ENCODE data around the gene PRTFDC1. TPM values are rescaled to one million over a fixed set of nuclear protein-coding genes. Genes with fewer than 3 reads are reported as not detected.
"Not testable (repeated sequence)": the region's sequence is repeated elsewhere in the genome, so short reads cannot be mapped to it uniquely, and the experiment has no call there.

Gene PRTFDC1
- polyA plus RNA-seq, 1 donor (not counting 4 experiments of a cell fraction or from before 2014, with no cell fraction given), result 2.2 TPM

DNA sequence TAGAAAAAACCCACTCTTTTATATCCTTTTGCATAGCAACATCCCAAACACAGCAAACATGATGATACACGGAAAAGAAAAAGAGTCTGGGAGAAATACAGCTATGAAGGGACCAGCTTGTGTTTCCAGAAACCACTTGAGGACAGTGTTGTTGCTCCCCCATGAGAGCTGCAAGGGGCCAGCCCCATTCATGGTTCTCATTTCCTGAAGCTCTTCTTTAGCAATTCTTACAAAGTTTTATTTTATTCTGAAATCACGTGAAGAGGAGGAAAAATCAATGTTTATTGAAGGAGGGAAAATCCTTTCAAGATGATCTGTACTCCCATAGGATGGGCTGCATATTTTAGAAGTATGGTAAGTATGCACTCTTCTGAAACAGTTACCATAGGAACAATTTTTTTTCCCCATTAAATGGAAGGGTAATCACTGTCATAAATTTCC lies 17.5 kb upstream of the PRTFDC1 start:
- no peaks in the 10 kb centered on the region for H3K27me3 ChIP-seq (ENCODE audit: control insufficient read depth, extremely low read depth, insufficient read depth, low read length)
- FAIRE-seq (no peak), DNase-seq (ENCODE audit: low read depth, low spot score) (no peak)
- no peak overlapping the region for H2AFZ ChIP-seq (ENCODE audit: control insufficient read depth, low read length)
- H4K20me1 ChIP-seq (ENCODE audit: control insufficient read depth, extremely low read depth, insufficient read depth, low read length), result no peaks in the 10 kb centered on the region
- TF ChIP-seq EZH2 (IDR thresholded peaks at IDR 0.05; ENCODE audit: low read length), result no peak
- TF ChIP-seq, protein P1, sequence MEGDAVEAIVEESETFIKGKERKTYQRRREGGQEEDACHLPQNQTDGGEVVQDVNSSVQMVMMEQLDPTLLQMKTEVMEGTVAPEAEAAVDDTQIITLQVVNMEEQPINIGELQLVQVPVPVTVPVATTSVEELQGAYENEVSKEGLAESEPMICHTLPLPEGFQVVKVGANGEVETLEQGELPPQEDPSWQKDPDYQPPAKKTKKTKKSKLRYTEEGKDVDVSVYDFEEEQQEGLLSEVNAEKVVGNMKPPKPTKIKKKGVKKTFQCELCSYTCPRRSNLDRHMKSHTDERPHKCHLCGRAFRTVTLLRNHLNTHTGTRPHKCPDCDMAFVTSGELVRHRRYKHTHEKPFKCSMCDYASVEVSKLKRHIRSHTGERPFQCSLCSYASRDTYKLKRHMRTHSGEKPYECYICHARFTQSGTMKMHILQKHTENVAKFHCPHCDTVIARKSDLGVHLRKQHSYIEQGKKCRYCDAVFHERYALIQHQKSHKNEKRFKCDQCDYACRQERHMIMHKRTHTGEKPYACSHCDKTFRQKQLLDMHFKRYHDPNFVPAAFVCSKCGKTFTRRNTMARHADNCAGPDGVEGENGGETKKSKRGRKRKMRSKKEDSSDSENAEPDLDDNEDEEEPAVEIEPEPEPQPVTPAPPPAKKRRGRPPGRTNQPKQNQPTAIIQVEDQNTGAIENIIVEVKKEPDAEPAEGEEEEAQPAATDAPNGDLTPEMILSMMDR (optimal IDR thresholded peaks at IDR 0.05 in 1 of 3, IDR thresholded peaks at IDR 0.05 in 1 of 3, conservative IDR thresholded peaks at IDR 0.05 in 1 of 3; ENCODE audit: extremely low read depth in 1 of 3, insufficient read depth in 2 of 3, low read length in 3 of 3), result no peak
- no peaks in the 10 kb centered on the region for H3K79me2 ChIP-seq (ENCODE audit: control insufficient read depth, insufficient read depth, low read length)
- no peak overlapping the region for H3K9ac ChIP-seq (ENCODE audit: control insufficient read depth, extremely low read depth, insufficient read depth, low read length)
- H3K27ac ChIP-seq (ENCODE audit: control insufficient read depth, insufficient read depth, low read length), result no peak overlapping the region
- H3K4me2 ChIP-seq (ENCODE audit: control insufficient read depth, extremely low read depth, insufficient read depth, low read depth, low read length), result no peak overlapping the region
- H3K9me3 ChIP-seq (ENCODE audit: control insufficient read depth, low read depth, low read length), result no peaks in the 10 kb centered on the region
- dilution Hi-C loops (cut with MboI; ENCODE audit: extremely low pct_ligation_motif_present, low sequenced_read_pairs), result no loop called here
- no peaks in the 10 kb centered on the region for H3K9me1 ChIP-seq (ENCODE audit: control insufficient read depth, extremely low read depth, insufficient read depth, low read length)
- no peak overlapping the region for H3K4me3 ChIP-seq (ENCODE audit: control insufficient read depth in 2 of 3, extremely low read depth in 1 of 3, insufficient read depth in 2 of 3, low read depth in 1 of 3, low read length in 3 of 3)
- H3K36me3 ChIP-seq (ENCODE audit: control insufficient read depth in 2 of 2, extremely low read depth in 1 of 2, insufficient read depth in 2 of 2, low read length in 2 of 2), result no peaks in the 10 kb centered on the region
- no peaks in the 10 kb centered on the region for H3K4me1 ChIP-seq (ENCODE audit: control insufficient read depth, extremely low read depth, insufficient read depth, low read length)

DNA sequence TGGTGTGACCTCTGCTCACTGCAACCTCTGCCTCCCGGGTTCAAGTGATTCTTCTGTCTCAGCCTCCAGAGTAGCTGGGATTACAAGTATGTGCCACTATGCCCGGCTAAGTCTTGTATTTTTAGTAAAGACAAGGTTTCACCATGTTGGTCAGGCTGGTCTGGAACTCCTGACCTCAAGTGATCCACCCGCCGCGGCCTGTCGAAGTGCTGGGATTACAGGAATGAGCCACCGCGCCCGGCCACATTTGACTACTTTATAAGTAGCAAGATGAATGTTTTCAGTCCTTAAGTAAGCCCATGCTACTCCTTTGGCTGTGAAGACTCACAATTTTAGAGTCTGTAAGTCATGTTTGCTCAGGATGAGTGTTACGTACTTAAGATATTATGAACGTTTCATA lies 16.5 kb upstream of the PRTFDC1 start:
- dilution Hi-C loops (cut with MboI; ENCODE audit: extremely low pct_ligation_motif_present, low sequenced_read_pairs); H3K27me3 ChIP-seq (ENCODE audit: control insufficient read depth, extremely low read depth, insufficient read depth, low read length); H3K9ac ChIP-seq (ENCODE audit: control insufficient read depth, extremely low read depth, insufficient read depth, low read length); H3K9me1 ChIP-seq (ENCODE audit: control insufficient read depth, extremely low read depth, insufficient read depth, low read length); DNase-seq (ENCODE audit: low read depth, low spot score); H3K4me2 ChIP-seq (ENCODE audit: control insufficient read depth, extremely low read depth, insufficient read depth, low read depth, low read length); H3K9me3 ChIP-seq (ENCODE audit: control insufficient read depth, low read depth, low read length); H4K20me1 ChIP-seq (ENCODE audit: control insufficient read depth, extremely low read depth, insufficient read depth, low read length); H3K4me1 ChIP-seq (ENCODE audit: control insufficient read depth, extremely low read depth, insufficient read depth, low read length); H3K27ac ChIP-seq (ENCODE audit: control insufficient read depth, insufficient read depth, low read length); H3K79me2 ChIP-seq (ENCODE audit: control insufficient read depth, insufficient read depth, low read length); H3K4me3 ChIP-seq (ENCODE audit: control insufficient read depth in 2 of 3, extremely low read depth in 1 of 3, insufficient read depth in 2 of 3, low read depth in 1 of 3, low read length in 3 of 3); H2AFZ ChIP-seq (ENCODE audit: control insufficient read depth, low read length); FAIRE-seq; H3K36me3 ChIP-seq (ENCODE audit: control insufficient read depth in 2 of 2, extremely low read depth in 1 of 2, insufficient read depth in 2 of 2, low read length in 2 of 2): not testable (repeated sequence)

DNA sequence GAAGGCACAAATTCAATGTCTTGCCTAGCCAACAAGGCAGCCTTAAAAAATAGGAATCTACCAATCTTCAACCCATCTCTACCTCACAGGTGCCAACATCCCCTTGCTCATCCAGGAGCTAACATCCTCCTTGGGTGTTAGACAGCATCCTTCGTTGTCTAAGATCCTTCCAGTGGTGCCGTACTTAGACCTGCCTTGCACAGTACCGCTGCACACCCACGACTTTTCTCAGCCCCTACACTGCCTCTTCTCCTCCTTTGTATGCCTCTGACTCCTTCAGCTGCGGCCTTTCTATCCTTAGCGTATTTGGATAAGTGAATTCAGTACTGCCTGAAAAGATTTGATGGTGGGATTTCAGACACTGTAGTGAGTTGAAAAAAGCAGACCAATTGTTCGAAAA lies 15.9 kb upstream of the PRTFDC1 start:
- Histone ChIP-seq H3K9me1 (ENCODE audit: control insufficient read depth, extremely low read depth, insufficient read depth, low read length) (no peaks in the 10 kb centered on the region), H3K36me3 (ENCODE audit: control insufficient read depth in 2 of 2, extremely low read depth in 1 of 2, insufficient read depth in 2 of 2, low read length in 2 of 2) (no peaks in the 10 kb centered on the region), H3K9me3 (ENCODE audit: control insufficient read depth, low read depth, low read length) (no peaks in the 10 kb centered on the region), H3K4me3 (ENCODE audit: control insufficient read depth in 2 of 3, extremely low read depth in 1 of 3, insufficient read depth in 2 of 3, low read depth in 1 of 3, low read length in 3 of 3) (no peak overlapping the region), H3K4me1 (ENCODE audit: control insufficient read depth, extremely low read depth, insufficient read depth, low read length) (peaks cover under 1% of the 10 kb centered on the region), H2AFZ (ENCODE audit: control insufficient read depth, low read length) (no peak overlapping the region), H3K27me3 (ENCODE audit: control insufficient read depth, extremely low read depth, insufficient read depth, low read length) (no peaks in the 10 kb centered on the region), H3K4me2 (ENCODE audit: control insufficient read depth, extremely low read depth, insufficient read depth, low read depth, low read length) (no peak overlapping the region), H3K9ac (ENCODE audit: control insufficient read depth, extremely low read depth, insufficient read depth, low read length) (no peak overlapping the region), H3K27ac (ENCODE audit: control insufficient read depth, insufficient read depth, low read length) (no peak overlapping the region), H4K20me1 (ENCODE audit: control insufficient read depth, extremely low read depth, insufficient read depth, low read length) (no peaks in the 10 kb centered on the region), H3K79me2 (ENCODE audit: control insufficient read depth, insufficient read depth, low read length) (no peaks in the 10 kb centered on the region)
- dilution Hi-C loops (cut with MboI; ENCODE audit: extremely low pct_ligation_motif_present, low sequenced_read_pairs), result no loop called here
- DNase-seq (ENCODE audit: low read depth, low spot score), result no peak
- no peak for FAIRE-seq
- TF ChIP-seq, protein P1 (optimal IDR thresholded peaks at IDR 0.05 in 1 of 3, IDR thresholded peaks at IDR 0.05 in 1 of 3, conservative IDR thresholded peaks at IDR 0.05 in 1 of 3; ENCODE audit: extremely low read depth in 1 of 3, insufficient read depth in 2 of 3, low read length in 3 of 3), result no peak
